H9 (cell line): ENCODE data around the gene ROBO1. TPM values are rescaled to one million over a fixed set of nuclear protein-coding genes. Genes with fewer than 3 reads are reported as not detected.

Experiments used
- DNase-seq: peaks from one replicate; pipeline ENCODE4 v3.0.0-alpha.2; 2017
- H2AFZ ChIP-seq: one replicate; pipeline ENCODE4 v1.6.1; 2013; ENCODE audit warnings: mild to moderate bottlenecking, low read length, control low read depth, moderate library complexity
- H2AK5ac ChIP-seq: 2 replicates; pipeline ENCODE4 v1.6.1; 2013; ENCODE audit warnings: low read length, control low read depth, mixed read lengths; ENCODE audit not compliant: insufficient read length
- H2BK120ac ChIP-seq: one replicate; pipeline ENCODE4 v1.6.1; 2013; ENCODE audit warnings: low read depth, mild to moderate bottlenecking, low read length, control low read depth, inconsistent platforms; ENCODE audit not compliant: poor library complexity, severe bottlenecking
- H2BK12ac ChIP-seq: 2 replicates; pipeline ENCODE4 v1.6.1; 2013; ENCODE audit warnings: low read length, control low read depth, mixed read lengths, low read depth; ENCODE audit not compliant: insufficient read length
- H2BK15ac ChIP-seq: 2 replicates; pipeline ENCODE4 v1.6.1; 2013; ENCODE audit warnings: low read depth, low read length, control low read depth
- H2BK20ac ChIP-seq: one replicate; pipeline ENCODE4 v1.6.1; 2013; ENCODE audit warnings: low read depth, mild to moderate bottlenecking, low read length, control low read depth, inconsistent platforms; ENCODE audit not compliant: poor library complexity, severe bottlenecking
- H2BK5ac ChIP-seq: 2 replicates; pipeline ENCODE4 v1.6.1; 2013; ENCODE audit warnings: low read length, control low read depth, mixed read lengths; ENCODE audit not compliant: insufficient read length
- H3K14ac ChIP-seq: 2 replicates; pipeline ENCODE4 v1.6.1; 2013; ENCODE audit warnings: low read length, control low read depth; ENCODE audit not compliant: insufficient read depth
- H3K18ac ChIP-seq: 2 replicates; pipeline ENCODE4 v1.6.1; 2013; ENCODE audit warnings: low read depth, mild to moderate bottlenecking, mixed read lengths, low read length, control low read depth; ENCODE audit not compliant: insufficient read length
- H3K23ac ChIP-seq: 2 replicates; pipeline ENCODE4 v1.6.1; 2013; ENCODE audit warnings: low read length, control low read depth, mixed read lengths, low read depth; ENCODE audit not compliant: insufficient read length
- H3K23me2 ChIP-seq: 2 replicates; pipeline ENCODE4 v1.6.1; 2013; ENCODE audit warnings: low read depth, mild to moderate bottlenecking, mixed read lengths, low read length, control low read depth; ENCODE audit not compliant: insufficient read length, poor library complexity, severe bottlenecking
- H3K27ac ChIP-seq: 2 replicates; pipeline ENCODE4 v1.5.1; 2013; ENCODE audit warnings: low read length, control low read depth, mixed read lengths, low read depth; ENCODE audit not compliant: insufficient read length
- H3K27me3 ChIP-seq: 2 replicates; pipeline ENCODE4 v1.6.1; 2013; ENCODE audit warnings: low read length, control low read depth, inconsistent platforms; ENCODE audit not compliant: insufficient read depth
- H3K4ac ChIP-seq: 2 replicates; pipeline ENCODE4 v1.6.1; 2013; ENCODE audit warnings: low read depth, mild to moderate bottlenecking, control low read depth, inconsistent platforms, low read length, moderate library complexity
- H3K4me1 ChIP-seq: 2 replicates; pipeline ENCODE4 v1.6.1; 2013; ENCODE audit warnings: low read length, control low read depth, inconsistent platforms; ENCODE audit not compliant: insufficient read depth
- H3K4me2 ChIP-seq: 2 replicates; pipeline ENCODE4 v1.6.1; 2013; ENCODE audit warnings: low read length, control low read depth, mixed read lengths; ENCODE audit not compliant: insufficient read length, insufficient read depth
- H3K56ac ChIP-seq: 2 replicates; pipeline ENCODE4 v1.6.1; 2013; ENCODE audit warnings: low read depth, mild to moderate bottlenecking, mixed read lengths, low read length, control low read depth; ENCODE audit not compliant: insufficient read length
- H3K79me1 ChIP-seq: 2 replicates; pipeline ENCODE4 v1.6.1; 2013; ENCODE audit warnings: low read depth, mild to moderate bottlenecking, moderate library complexity, low read length, control low read depth, inconsistent platforms; ENCODE audit not compliant: insufficient read depth, poor library complexity, severe bottlenecking
- H3K79me2 ChIP-seq: 2 replicates; pipeline ENCODE4 v1.6.1; 2013; ENCODE audit warnings: low read length, control low read depth, inconsistent platforms; ENCODE audit not compliant: insufficient read depth
- H3K9ac ChIP-seq: 2 replicates; pipeline ENCODE4 v1.6.1; 2013; ENCODE audit warnings: low read length, control low read depth, mixed read lengths; ENCODE audit not compliant: insufficient read length; ENCODE audit errors: extremely low read depth
- H3K9me3 ChIP-seq: one replicate; pipeline ENCODE4 v1.6.1; 2013; ENCODE audit warnings: low read depth, low read length, inconsistent platforms; ENCODE audit not compliant: control insufficient read depth
- H3T11ph ChIP-seq: one replicate; pipeline ENCODE4 v1.6.1; 2013; ENCODE audit warnings: mild to moderate bottlenecking, low read length, control low read depth, inconsistent platforms
- H4K20me1 ChIP-seq: one replicate; pipeline ENCODE4 v1.6.1; 2013; ENCODE audit not compliant: control insufficient read depth, insufficient read length, insufficient read depth
- H4K5ac ChIP-seq: 2 replicates; pipeline ENCODE4 v1.6.1; 2013; ENCODE audit warnings: low read depth, mild to moderate bottlenecking, mixed read lengths, low read length, control low read depth; ENCODE audit not compliant: insufficient read length
- H4K8ac ChIP-seq: replicated peaks from 2 replicates; pipeline ENCODE4 v1.6.1; 2013; ENCODE audit warnings: low read length, control low read depth, mixed read lengths, low read depth; ENCODE audit not compliant: insufficient read length
- H4K91ac ChIP-seq: 2 replicates; pipeline ENCODE4 v1.6.1; 2013; ENCODE audit warnings: low read depth, mild to moderate bottlenecking, moderate library complexity, mixed read lengths, low read length, control low read depth; ENCODE audit not compliant: insufficient read length
- H3K27ac Mint-ChIP-seq, 3 experiments: 2 replicates in 2 of 3; 3 replicates in 1 of 3; pipeline ENCODE4 v1.8.0; 2020 to 2021; ENCODE audit warnings: mixed read lengths in 3 of 3, mild to moderate bottlenecking in 1 of 3, moderate library complexity in 1 of 3
- H3K27me3 Mint-ChIP-seq: 2 replicates; pipeline ENCODE4 v1.8.0; 2021; ENCODE audit warnings: low read depth, mild to moderate bottlenecking, moderate library complexity, mixed read lengths
- H3K36me3 Mint-ChIP-seq, 3 experiments: 2 replicates in 2 of 3; 3 replicates in 1 of 3; pipeline ENCODE4 v1.8.0; 2020 to 2021; ENCODE audit warnings: low read depth in 3 of 3, mixed read lengths in 3 of 3; ENCODE audit not compliant: insufficient read depth in 1 of 3
- H3K4me1 Mint-ChIP-seq, 2 experiments: 2 replicates each; pipeline ENCODE4 v1.8.0; 2020; ENCODE audit warnings: mixed read lengths in 2 of 2
- H3K4me3 Mint-ChIP-seq, 2 experiments: 2 replicates in 1 of 2; 3 replicates in 1 of 2; pipeline ENCODE4 v1.8.0; 2020 to 2021; ENCODE audit warnings: mild to moderate bottlenecking in 2 of 2, mixed read lengths in 2 of 2, moderate library complexity in 1 of 2
- H3K9me3 Mint-ChIP-seq, 2 experiments: 2 replicates in 1 of 2; 3 replicates in 1 of 2; pipeline ENCODE4 v1.8.0; 2020; ENCODE audit warnings: mild to moderate bottlenecking in 2 of 2, mixed read lengths in 2 of 2, moderate library complexity in 1 of 2
- CTCF ChIP-seq: fragments of 200-600 bp; sonication (generic); conservative IDR thresholded peaks from 3 replicates; pipeline ENCODE4 v1.8.0; 2021; ENCODE audit warnings: antibody characterized with exemption, mild to moderate bottlenecking
- WGBS: extraction: QIAGEN DNeasy Blood & Tissue Kit; methylation state at CpG from one replicate; pipeline ENCODE4 v1.1.7; 2013; ENCODE audit warnings: missing lambda C conversion rate, low lambda C conversion rate, mixed read lengths; ENCODE audit not compliant: insufficient read length; ENCODE audit errors: extremely low coverage; 5-methylcytosine and 5-hydroxymethylcytosine counted together
- total RNA-seq: library from RNA; stranded (reverse); gene quantifications from 2 replicates; pipeline ENCODE4 v1.2.1, GENCODE V29; 2021

ROBO1 gene
- total RNA-seq, 1 experiment from 2014 or later: 62.7 TPM

- no peak overlapping the region for H3K4me2 ChIP-seq
- H3K23me2 ChIP-seq: no peaks in the 10 kb centered on the region
- H4K8ac ChIP-seq: no peak overlapping the region
- no peaks in the 10 kb centered on the region for H3K27me3 Mint-ChIP-seq
- H2AFZ ChIP-seq: no peak overlapping the region
- H3K27ac Mint-ChIP-seq: no peak overlapping the region
- H3K56ac ChIP-seq: no peak overlapping the region
- no peaks in the 10 kb centered on the region for H3K9me3 ChIP-seq
- H3K18ac ChIP-seq: no peak overlapping the region
- H3K4me3 Mint-ChIP-seq: no peak overlapping the region
- H4K91ac ChIP-seq: no peak overlapping the region
- H2BK12ac ChIP-seq: no peak overlapping the region
- no peaks in the 10 kb centered on the region for H4K20me1 ChIP-seq
- H2AK5ac ChIP-seq: no peak overlapping the region
- H3K4ac ChIP-seq: no peak overlapping the region
- no peak overlapping the region for H4K5ac ChIP-seq
- no peak overlapping the region for H3K27ac ChIP-seq
- TF ChIP-seq CTCF: no peak
- H2BK120ac ChIP-seq: no peak overlapping the region
- no CpG with 5 or more reads among the region's 3 CpGs for WGBS
- no peaks in the 10 kb centered on the region for H3K36me3 Mint-ChIP-seq
- H3K27me3 ChIP-seq: no peaks in the 10 kb centered on the region
- no peak overlapping the region for H2BK15ac ChIP-seq
- DNase-seq: no peak
- no peak overlapping the region for H3K23ac ChIP-seq
- no peak overlapping the region for H2BK20ac ChIP-seq
- no peak overlapping the region for H3T11ph ChIP-seq
- no peaks in the 10 kb centered on the region for H3K79me2 ChIP-seq
- no peak overlapping the region for H3K14ac ChIP-seq
- no peak overlapping the region for H3K9ac ChIP-seq
- no peaks in the 10 kb centered on the region for H3K79me1 ChIP-seq
- H3K4me1 Mint-ChIP-seq: peaks cover 7 to 10% of the 10 kb centered on the region in 2 experiments; a peak in 2 of 4 replicates
- H3K9me3 Mint-ChIP-seq: no peaks in the 10 kb centered on the region
- no peak overlapping the region for H2BK5ac ChIP-seq
- H3K4me1 ChIP-seq: no peaks in the 10 kb centered on the region; the same call in 1 of the 2 replicates
These were observed 1013.6 kb downstream of the ROBO1 start for GRCh38 chr3:78754066-78754743.
